ENCODE data around the gene HCN4. TPM values are rescaled to one million over a fixed set of nuclear protein-coding genes. Genes with fewer than 3 reads are reported as not detected.

The HCN4 gene
- total and polyA plus RNA-seq, 2 experiments from 2014 or later: 2.4 to 10.6 TPM

DNA sequence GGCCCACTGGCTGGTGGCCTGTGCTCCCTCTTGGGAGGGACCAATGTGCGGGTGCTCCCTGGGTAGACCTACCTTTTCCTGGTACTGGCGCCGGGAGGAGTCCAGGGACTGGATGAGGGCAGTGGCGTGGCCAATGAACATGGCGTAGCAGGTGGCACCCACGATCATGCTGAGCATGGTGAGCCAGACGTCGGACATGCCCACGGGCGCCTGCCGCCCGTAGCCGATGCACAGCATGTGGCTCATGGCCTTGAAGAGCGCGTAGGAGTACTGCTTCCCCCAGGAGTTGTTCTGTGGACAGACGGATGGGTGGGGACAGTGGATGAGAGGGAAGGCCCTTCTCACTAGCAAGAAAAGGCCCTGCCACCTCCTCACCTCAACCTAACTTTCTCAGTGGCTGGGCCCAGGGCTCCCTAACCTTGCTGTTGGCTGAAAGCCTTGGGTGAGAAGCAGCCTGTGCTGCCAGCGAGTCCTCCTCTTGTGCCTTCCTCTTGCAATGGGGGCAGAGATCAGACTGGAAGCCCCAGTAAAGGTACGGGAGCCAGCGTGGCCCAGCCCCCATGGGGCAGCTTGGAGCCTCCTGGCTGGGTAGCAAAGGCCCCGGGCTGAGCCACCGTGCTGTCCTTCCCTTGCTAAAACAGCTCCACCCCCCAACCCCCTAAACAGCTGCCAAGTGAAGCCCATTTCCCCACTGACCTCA, 39.1 kb downstream of the HCN4 start (continued):
- TF ChIP-seq, protein P1, sequence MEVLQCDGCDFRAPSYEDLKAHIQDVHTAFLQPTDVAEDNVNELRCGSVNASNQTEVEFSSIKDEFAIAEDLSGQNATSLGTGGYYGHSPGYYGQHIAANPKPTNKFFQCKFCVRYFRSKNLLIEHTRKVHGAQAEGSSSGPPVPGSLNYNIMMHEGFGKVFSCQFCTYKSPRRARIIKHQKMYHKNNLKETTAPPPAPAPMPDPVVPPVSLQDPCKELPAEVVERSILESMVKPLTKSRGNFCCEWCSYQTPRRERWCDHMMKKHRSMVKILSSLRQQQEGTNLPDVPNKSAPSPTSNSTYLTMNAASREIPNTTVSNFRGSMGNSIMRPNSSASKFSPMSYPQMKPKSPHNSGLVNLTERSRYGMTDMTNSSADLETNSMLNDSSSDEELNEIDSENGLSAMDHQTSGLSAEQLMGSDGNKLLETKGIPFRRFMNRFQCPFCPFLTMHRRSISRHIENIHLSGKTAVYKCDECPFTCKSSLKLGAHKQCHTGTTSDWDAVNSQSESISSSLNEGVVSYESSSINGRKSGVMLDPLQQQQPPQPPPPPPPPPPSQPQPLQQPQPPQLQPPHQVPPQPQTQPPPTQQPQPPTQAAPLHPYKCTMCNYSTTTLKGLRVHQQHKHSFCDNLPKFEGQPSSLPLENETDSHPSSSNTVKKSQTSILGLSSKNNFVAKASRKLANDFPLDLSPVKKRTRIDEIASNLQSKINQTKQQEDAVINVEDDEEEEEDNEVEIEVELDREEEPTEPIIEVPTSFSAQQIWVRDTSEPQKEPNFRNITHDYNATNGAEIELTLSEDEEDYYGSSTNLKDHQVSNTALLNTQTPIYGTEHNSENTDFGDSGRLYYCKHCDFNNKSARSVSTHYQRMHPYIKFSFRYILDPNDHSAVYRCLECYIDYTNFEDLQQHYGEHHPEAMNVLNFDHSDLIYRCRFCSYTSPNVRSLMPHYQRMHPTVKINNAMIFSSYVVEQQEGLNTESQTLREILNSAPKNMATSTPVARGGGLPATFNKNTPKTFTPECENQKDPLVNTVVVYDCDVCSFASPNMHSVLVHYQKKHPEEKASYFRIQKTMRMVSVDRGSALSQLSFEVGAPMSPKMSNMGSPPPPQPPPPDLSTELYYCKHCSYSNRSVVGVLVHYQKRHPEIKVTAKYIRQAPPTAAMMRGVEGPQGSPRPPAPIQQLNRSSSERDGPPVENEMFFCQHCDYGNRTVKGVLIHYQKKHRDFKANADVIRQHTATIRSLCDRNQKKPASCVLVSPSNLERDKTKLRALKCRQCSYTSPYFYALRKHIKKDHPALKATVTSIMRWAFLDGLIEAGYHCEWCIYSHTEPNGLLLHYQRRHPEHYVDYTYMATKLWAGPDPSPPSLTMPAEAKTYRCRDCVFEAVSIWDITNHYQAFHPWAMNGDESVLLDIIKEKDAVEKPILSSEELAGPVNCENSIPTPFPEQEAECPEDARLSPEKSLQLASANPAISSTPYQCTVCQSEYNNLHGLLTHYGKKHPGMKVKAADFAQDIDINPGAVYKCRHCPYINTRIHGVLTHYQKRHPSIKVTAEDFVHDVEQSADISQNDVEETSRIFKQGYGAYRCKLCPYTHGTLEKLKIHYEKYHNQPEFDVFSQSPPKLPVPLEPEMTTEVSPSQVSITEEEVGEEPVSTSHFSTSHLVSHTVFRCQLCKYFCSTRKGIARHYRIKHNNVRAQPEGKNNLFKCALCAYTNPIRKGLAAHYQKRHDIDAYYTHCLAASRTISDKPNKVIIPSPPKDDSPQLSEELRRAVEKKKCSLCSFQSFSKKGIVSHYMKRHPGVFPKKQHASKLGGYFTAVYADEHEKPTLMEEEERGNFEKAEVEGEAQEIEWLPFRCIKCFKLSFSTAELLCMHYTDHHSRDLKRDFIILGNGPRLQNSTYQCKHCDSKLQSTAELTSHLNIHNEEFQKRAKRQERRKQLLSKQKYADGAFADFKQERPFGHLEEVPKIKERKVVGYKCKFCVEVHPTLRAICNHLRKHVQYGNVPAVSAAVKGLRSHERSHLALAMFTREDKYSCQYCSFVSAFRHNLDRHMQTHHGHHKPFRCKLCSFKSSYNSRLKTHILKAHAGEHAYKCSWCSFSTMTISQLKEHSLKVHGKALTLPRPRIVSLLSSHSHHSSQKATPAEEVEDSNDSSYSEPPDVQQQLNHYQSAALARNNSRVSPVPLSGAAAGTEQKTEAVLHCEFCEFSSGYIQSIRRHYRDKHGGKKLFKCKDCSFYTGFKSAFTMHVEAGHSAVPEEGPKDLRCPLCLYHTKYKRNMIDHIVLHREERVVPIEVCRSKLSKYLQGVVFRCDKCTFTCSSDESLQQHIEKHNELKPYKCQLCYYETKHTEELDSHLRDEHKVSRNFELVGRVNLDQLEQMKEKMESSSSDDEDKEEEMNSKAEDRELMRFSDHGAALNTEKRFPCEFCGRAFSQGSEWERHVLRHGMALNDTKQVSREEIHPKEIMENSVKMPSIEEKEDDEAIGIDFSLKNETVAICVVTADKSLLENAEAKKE (CRISPR knock-in tag; IDR thresholded peaks at IDR 0.05): no peak
- no peak for TF ChIP-seq STAT1 (IDR thresholded peaks at IDR 0.05; ENCODE audit: unreplicated experiment)
- no peak for TF ChIP-seq JUNB (IDR thresholded peaks at IDR 0.05; ENCODE audit: unreplicated experiment)

DNA sequence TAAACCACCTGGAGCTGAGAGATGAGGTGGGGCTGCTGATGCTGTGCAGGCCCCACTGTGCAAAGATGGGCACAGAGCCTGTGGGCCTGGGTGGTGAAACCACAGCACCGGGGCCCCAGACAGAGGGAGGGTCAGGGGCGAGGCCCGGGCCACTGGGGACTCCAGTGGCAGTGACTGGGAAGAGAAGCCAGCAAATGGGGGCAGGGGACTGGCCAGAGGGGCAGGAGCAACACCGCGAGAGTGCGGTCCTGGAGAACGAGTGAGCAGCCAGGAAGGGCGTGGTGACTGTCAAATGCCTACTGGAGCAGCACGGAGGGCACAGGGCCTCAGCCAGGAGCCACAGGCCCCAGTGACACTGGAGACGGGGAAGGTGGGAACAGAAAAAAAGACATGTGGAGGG, 39.8 kb downstream of the HCN4 start:
- ATAC-seq: no peak
- no peak overlapping the region for H3K27ac Mint-ChIP-seq
- H3K4me1 Mint-ChIP-seq: peaks cover 9% of the 10 kb centered on the region
- TF ChIP-seq POLR2AphosphoS5 (IDR thresholded peaks at IDR 0.05; ENCODE audit: low read depth): no peak
- TF ChIP-seq, protein P2, sequence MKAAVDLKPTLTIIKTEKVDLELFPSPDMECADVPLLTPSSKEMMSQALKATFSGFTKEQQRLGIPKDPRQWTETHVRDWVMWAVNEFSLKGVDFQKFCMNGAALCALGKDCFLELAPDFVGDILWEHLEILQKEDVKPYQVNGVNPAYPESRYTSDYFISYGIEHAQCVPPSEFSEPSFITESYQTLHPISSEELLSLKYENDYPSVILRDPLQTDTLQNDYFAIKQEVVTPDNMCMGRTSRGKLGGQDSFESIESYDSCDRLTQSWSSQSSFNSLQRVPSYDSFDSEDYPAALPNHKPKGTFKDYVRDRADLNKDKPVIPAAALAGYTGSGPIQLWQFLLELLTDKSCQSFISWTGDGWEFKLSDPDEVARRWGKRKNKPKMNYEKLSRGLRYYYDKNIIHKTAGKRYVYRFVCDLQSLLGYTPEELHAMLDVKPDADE (IDR thresholded peaks at IDR 0.05): no peak
- TF ChIP-seq, protein P1 (CRISPR knock-in tag; IDR thresholded peaks at IDR 0.05): no peak
- no peak for TF ChIP-seq STAT1 (IDR thresholded peaks at IDR 0.05; ENCODE audit: unreplicated experiment)
- no peak for TF ChIP-seq ZNF331 (CRISPR knock-in tag; IDR thresholded peaks at IDR 0.05; ENCODE audit: low read depth)

More for the DNA sequence above, 39.8 kb downstream of the HCN4 start:
- DNase-seq (ENCODE audit: low spot score): no peak
- no peaks in the 10 kb centered on the region for H3K79me2 ChIP-seq (replicated peaks; ENCODE audit: insufficient read depth)
- H3K36me3 Mint-ChIP-seq (ENCODE audit: low read depth): peaks cover 31% of the 10 kb centered on the region
- H3K4me2 ChIP-seq: no peak overlapping the region
- H3K27ac ChIP-seq (ENCODE audit: low read depth): no peak overlapping the region
- no peaks in the 10 kb centered on the region for H3F3A ChIP-seq (replicated peaks; ENCODE audit: low read depth)
- H3K36me3 ChIP-seq (ENCODE audit: insufficient read depth): no peaks in the 10 kb centered on the region
- peaks cover 9% of the 10 kb centered on the region for H3K27me3 Mint-ChIP-seq (ENCODE audit: insufficient read depth, low read depth, poor library complexity)
- peaks cover 3% of the 10 kb centered on the region for H3K4me1 ChIP-seq (ENCODE audit: insufficient read depth)
- H2AFZ ChIP-seq: no peak overlapping the region
- no peak overlapping the region for H3K4me3 ChIP-seq
- H3K27me3 ChIP-seq (ENCODE audit: insufficient read depth): no peaks in the 10 kb centered on the region
- no peaks in the 10 kb centered on the region; the same call in 1 of the 2 replicates for H4K20me1 ChIP-seq (replicated peaks; ENCODE audit: insufficient read depth)
- H3K9me3 Mint-ChIP-seq: no peaks in the 10 kb centered on the region; the same call in 2 of the 3 replicates
- no peaks in the 10 kb centered on the region for H3K9me2 ChIP-seq (ENCODE audit: insufficient read depth)
- no peak overlapping the region for H3K4me3 Mint-ChIP-seq

All from GM23338 (cell line).